Muscle layer of colon (tissue), 2 donors: ENCODE measurements around the gene BRSK2.
"Not testable (repeated sequence)": the region's sequence is repeated elsewhere in the genome, so short reads cannot be mapped to it uniquely, and the experiment has no call there.

Source experiments
- H3K27ac ChIP-seq: one replicate; pipeline ENCODE4 v1.7.0; 2013; ENCODE audit warnings: low read depth, mild to moderate bottlenecking, low read length, moderate library complexity
- H3K27me3 ChIP-seq, 2 donors: one replicate each; pipeline ENCODE4 v1.7.0; 2013; ENCODE audit warnings: low read length in 2 of 2, mild to moderate bottlenecking in 2 of 2; ENCODE audit not compliant: insufficient read depth in 2 of 2, control insufficient read depth in 1 of 2
- H3K36me3 ChIP-seq: one replicate; pipeline ENCODE4 v1.7.0; 2013; ENCODE audit warnings: mild to moderate bottlenecking, low read length; ENCODE audit not compliant: insufficient read depth
- H3K4me1 ChIP-seq: one replicate; pipeline ENCODE4 v1.7.0; 2013; ENCODE audit warnings: mild to moderate bottlenecking, low read length; ENCODE audit not compliant: insufficient read depth
- H3K4me3 ChIP-seq, 2 donors: one replicate each; pipeline ENCODE4 v1.7.0; 2013; ENCODE audit warnings: low read length in 2 of 2, low read depth in 1 of 2, mild to moderate bottlenecking in 1 of 2, moderate library complexity in 1 of 2
- H3K9ac ChIP-seq: one replicate; pipeline ENCODE4 v1.7.0; 2013; ENCODE audit warnings: low read length
- H3K9me3 ChIP-seq: one replicate; pipeline ENCODE4 v1.7.0; 2013; ENCODE audit warnings: mild to moderate bottlenecking, low read length
- donor health status: abdominal sarcoma.
- donor health status: Adenocarcinoma of cecum.

Gene BRSK2

DNA sequence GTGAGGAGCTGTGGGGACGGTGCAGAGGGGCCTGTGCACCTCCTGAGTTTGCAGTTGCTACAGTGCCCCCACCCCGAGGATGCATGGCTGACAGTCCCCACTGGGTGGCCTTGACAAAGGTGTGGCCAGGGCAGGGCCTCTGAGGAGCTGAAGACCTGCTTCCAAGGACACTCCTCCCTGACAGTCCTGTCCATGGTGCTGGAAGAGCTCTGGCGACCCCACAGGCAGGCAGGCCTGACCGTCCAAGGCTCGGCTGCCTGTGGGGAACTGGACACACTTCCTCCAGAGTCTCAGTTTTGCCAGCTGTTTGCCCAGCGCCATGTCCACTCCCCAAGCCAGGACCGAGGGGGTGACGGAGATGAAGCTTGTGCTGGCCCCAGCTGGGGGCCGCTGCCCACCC is 32.7 kb downstream of the BRSK2 start:
- no peak overlapping the region for H3K27ac ChIP-seq
- peaks cover 5% of the 10 kb centered on the region for H3K9me3 ChIP-seq
- no peak overlapping the region for H3K4me3 ChIP-seq
- H3K36me3 ChIP-seq: no peaks in the 10 kb centered on the region
- H3K9ac ChIP-seq: no peak overlapping the region
- no peaks in the 10 kb centered on the region for H3K4me1 ChIP-seq
- peaks cover 0 to 20% of the 10 kb centered on the region in 2 donors for H3K27me3 ChIP-seq

DNA sequence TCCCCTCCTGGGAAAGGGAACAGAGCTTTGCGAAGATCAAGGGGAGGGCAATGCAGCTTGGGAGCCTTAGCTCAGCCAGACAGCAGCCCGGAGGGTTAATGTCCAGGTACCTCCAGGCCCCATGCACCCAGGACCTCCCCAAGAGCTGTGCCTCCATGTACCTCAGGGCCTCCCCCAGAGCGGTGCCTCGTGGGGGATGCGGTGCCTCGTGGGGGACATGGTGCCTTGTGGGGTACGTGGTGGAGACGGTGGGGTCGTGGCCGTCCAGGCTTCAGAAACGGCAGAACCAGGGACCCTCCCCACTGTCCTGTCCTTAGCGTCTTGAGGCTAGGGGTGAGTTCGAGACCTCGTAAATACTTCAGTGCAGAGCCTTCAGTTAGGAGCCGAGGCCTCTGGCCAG is 33.2 kb downstream of the BRSK2 start:
- Histone ChIP-seq H3K27ac (no peak overlapping the region), H3K9me3 (peaks cover 5% of the 10 kb centered on the region), H3K4me1 (no peaks in the 10 kb centered on the region), H3K36me3 (no peaks in the 10 kb centered on the region), H3K9ac (no peak overlapping the region), H3K27me3 (peaks cover 0 to 20% of the 10 kb centered on the region in 2 donors), H3K4me3 (no peak overlapping the region)

DNA sequence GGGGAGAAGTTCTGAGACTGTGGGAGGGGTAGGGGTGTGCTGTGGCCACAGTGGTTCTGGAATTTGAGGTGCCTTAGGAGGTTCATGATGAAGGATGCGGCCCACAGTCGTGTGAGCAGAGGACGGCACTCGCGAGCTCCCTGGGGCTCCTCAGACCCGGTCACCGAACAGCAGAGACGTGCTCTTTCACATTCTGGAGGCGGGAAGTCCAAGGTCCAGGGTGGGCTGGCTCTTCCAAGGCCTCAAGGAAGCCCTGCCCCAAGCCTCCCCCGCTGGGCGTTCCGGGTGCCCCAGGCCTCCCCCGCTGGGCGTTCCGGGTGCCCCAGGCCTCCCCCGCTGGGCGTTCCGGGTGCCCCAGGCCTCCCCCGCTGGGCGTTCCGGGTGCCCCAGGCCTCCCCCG is 33.7 kb downstream of the BRSK2 start:
- peaks cover 0 to 20% of the 10 kb centered on the region in 2 donors for H3K27me3 ChIP-seq
- H3K9ac ChIP-seq, H3K4me1 ChIP-seq, H3K9me3 ChIP-seq, H3K4me3 ChIP-seq, H3K27ac ChIP-seq, H3K36me3 ChIP-seq: not testable (repeated sequence)

DNA sequence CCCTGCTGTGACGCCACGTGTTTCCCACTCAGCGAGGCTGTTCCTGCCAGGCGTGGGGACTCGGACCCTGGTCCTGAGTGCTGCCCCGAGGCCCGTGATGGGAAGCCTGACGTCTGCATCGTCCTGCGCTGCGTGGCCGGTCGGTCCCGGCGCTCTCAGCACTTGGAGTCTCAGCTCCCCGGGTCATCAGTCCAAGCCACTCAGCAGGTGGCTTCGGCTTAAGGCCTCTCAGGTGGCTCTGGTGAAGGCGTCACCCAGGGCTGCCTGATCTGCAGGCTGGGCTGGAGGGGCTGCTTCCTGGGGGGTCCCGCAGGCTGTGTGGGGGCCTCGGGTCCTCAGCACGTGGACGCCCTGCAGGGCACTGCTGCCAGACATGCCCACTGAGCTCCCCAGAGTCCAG is 35.3 kb downstream of the BRSK2 start:
- Histone ChIP-seq H3K27ac (no peak overlapping the region), H3K9me3 (no peaks in the 10 kb centered on the region), H3K27me3 (peaks cover 0 to 20% of the 10 kb centered on the region in 2 donors), H3K9ac (no peak overlapping the region), H3K4me1 (no peaks in the 10 kb centered on the region), H3K36me3 (no peaks in the 10 kb centered on the region), H3K4me3 (no peak overlapping the region)

DNA sequence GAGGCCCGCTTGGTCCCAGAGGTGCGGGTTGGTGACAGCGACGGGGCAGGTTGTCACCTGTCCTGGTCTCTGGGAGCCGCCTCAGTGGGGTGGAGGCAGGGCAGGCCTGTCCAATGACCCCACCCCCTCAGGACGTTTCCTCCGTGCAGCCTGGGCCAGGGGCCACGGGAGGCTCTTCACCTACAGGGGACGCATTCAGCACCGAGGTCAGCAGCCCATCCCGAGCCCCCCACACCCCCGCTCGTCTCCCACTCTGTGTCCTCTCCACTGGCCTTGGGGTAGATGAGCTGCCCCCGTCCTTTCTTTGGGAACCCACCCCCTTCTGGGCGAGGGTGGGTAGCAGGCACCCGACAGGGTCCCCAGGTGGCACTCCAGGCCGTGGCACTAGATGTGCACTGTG is 35.7 kb downstream of the BRSK2 start:
- no peak overlapping the region for H3K9ac ChIP-seq
- H3K9me3 ChIP-seq: no peaks in the 10 kb centered on the region
- no peaks in the 10 kb centered on the region for H3K4me1 ChIP-seq
- H3K4me3 ChIP-seq: no peak overlapping the region
- no peaks in the 10 kb centered on the region for H3K36me3 ChIP-seq
- peaks cover 0 to 20% of the 10 kb centered on the region in 2 donors for H3K27me3 ChIP-seq
- H3K27ac ChIP-seq: no peak overlapping the region

DNA sequence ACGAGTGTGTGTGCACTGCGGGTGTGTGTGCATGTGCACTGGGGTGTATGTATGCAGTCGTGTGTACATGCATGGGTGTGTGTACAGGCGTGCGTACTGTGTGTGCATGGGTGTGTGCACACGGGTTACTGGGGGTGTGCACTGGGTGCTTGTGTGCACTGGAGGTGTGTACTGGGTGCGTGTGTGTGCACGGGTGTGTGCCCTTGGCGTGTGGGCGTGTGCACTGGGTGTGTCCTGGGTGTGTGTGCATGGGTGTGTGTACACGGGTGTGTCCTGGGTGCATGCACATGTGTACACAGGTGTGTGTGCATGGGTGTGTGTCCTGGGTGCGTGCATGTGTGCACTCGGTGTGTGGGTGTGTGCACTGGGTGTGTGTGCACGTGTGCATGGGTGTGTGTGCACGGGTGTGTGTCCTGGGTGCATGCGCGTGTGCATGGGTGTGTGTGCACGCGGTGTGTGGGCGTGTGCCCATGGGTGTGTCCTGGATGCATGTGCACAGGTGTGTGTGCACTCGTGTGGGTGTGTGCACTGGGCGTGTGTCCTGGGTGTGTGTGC is 39.1 kb downstream of the BRSK2 start:
- Histone ChIP-seq H3K9me3 (no peaks in the 10 kb centered on the region), H3K4me3 (no peak overlapping the region), H3K4me1 (no peaks in the 10 kb centered on the region), H3K27me3 (peaks cover 0 to 20% of the 10 kb centered on the region in 2 donors), H3K36me3 (no peaks in the 10 kb centered on the region), H3K9ac (no peak overlapping the region), H3K27ac (no peak overlapping the region)

DNA sequence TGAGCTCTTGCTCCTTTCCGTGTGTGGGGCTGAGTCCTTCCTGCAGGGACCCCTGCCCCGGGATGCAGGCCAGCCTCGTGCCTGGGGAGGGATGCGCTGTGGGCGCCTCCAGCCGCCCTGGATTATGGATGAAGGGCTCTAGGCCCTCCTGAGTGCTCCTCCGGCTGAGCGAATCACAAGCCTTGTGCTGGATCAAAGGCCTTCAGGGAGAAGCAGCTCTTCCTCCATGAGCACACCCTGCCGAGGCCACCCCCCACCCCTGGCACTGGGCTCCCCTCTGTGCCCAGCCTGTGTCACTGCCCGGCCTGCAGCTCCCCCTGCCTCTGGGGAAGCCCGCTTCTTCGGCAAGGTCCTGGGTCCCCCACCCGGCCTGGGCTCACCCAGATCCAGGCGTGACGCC is 43.8 kb downstream of the BRSK2 start:
- Histone ChIP-seq H3K4me3 (no peak overlapping the region), H3K27me3 (peaks cover 0 to 35% of the 10 kb centered on the region in 2 donors), H3K27ac (no peak overlapping the region), H3K36me3 (no peaks in the 10 kb centered on the region), H3K9me3 (no peaks in the 10 kb centered on the region), H3K4me1 (no peaks in the 10 kb centered on the region), H3K9ac (no peak overlapping the region)

DNA sequence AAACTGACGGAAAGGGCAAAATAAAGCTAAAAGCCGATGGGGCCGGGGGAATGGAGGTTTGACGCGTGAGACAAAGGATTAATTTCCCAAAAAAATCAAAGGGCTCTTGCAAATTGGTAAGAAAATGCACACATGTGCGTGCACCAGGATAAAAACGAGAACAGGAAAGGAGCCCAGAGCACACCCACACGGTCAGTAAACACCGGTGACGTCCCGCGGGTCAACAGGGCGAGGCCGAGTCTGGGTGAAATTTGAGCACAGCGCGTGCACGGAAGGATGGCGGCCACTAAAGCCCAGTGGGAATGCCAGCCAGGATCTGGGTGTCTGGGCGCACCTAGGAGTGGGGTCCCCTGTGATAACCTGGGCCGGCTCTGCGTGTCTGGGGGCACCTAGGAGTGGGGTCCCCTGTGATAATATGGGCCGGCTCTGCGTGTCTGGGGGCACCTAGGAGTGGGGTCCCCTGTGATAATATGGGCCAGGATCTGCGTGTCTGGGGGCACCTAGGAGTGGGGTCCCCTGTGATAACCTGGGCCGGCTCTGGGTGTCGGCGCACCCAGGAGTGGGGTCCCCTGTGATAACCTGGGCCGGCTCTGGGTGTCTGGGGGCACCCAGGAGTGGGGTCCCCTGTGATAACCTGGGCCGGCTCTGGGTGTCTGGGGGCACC is 44.4 kb downstream of the BRSK2 start:
- no peaks in the 10 kb centered on the region for H3K9me3 ChIP-seq
- H3K36me3 ChIP-seq: no peaks in the 10 kb centered on the region
- no peak overlapping the region for H3K9ac ChIP-seq
- no peaks in the 10 kb centered on the region for H3K4me1 ChIP-seq
- no peak overlapping the region for H3K27ac ChIP-seq
- no peak overlapping the region for H3K4me3 ChIP-seq
- H3K27me3 ChIP-seq: peaks cover 0 to 41% of the 10 kb centered on the region in 2 donors

DNA sequence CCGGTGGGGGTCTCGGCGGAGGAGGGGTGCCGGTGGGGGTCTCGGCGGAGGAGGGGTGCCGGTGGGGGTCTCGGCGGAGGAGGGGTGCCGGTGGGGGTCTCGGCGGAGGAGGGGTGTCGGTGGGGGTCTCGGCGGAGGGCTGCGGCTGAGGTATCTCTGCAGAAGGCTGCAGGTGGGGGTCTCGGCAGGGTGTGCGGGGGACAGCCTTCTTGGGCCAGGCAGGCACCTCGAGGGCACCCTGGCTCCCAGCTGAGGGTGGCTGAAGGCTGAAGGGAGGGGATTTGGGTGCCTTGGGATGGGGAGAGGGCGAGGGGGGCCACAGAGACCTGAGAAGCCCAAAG is 45.7 kb downstream of the BRSK2 start:
- not testable (repeated sequence) for H3K4me3 ChIP-seq, H3K4me1 ChIP-seq, H3K36me3 ChIP-seq, H3K27ac ChIP-seq, H3K9me3 ChIP-seq, H3K9ac ChIP-seq
- peaks cover 0 to 47% of the 10 kb centered on the region in 2 donors for H3K27me3 ChIP-seq

DNA sequence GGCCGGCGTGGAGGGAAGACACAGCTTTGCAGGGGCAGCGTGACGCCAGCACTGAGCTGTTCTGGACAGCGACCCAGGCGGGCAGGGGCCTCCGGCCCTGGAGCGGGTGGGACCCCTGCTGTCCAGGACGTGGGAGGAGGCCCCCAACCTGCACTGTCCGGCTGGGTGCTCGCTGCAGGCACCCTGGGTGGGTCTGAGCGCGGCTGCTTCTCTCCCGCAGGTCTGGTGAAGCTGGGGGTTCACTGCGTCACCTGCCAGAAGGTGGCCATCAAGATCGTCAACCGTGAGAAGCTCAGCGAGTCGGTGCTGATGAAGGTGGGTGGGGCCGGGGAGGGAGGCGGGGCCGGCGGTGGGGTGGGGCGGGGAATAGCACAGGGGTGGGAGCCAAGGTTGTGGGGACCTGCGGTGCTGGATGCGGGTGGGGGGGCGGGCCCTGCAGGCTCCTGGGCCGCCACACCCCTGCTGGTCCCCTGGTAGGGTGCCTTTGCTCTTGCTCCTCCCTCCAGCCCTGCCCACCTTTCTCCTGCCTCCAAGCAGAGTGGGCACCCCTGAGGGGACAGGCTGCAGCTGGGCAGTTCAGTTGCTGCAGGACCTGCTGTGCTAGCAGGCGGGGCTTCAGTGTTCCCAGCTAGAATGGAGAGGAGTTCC is 46.2 kb downstream of the BRSK2 start:
- Histone ChIP-seq H3K36me3 (no peaks in the 10 kb centered on the region), H3K4me1 (no peaks in the 10 kb centered on the region)

DNA sequence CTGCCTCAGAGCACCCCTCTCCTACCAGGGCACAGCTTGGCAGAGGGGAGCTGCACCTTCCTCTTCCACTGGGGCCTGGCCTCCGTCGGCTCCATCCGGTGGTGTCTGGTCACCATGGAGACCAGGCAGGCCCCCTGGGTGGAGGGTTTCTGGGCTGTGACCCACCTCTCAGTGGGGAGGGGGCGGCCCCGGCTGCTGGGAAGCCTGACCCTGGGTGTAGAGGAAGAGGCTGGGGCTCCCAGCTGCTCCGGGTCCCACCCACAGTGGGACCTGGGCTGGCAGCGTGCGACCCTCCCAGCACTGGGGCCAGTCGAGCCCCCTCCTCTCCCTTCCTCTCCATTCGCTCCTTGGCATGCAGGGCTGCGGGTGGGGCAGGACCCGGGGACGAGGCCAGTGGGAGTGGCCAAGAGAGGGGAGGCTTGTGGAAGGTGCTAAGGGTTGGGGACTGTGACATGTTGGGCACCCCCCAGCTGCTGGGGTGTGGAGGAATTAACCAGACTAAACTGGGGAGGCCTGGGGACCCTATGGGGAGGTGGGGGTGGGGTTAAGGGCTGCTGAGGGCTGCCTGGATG is 46.8 kb downstream of the BRSK2 start:
- no peaks in the 10 kb centered on the region for H3K9me3 ChIP-seq
- H3K4me1 ChIP-seq: no peaks in the 10 kb centered on the region
- H3K27ac ChIP-seq: no peak overlapping the region
- no peak overlapping the region for H3K4me3 ChIP-seq
- H3K36me3 ChIP-seq: no peaks in the 10 kb centered on the region
- no peak overlapping the region for H3K9ac ChIP-seq
- peaks cover 0 to 51% of the 10 kb centered on the region in 2 donors for H3K27me3 ChIP-seq

More for the DNA sequence above, 46.2 kb downstream of the BRSK2 start:
- no peaks in the 10 kb centered on the region for H3K9me3 ChIP-seq
- H3K9ac ChIP-seq: no peak overlapping the region
- no peak overlapping the region for H3K27ac ChIP-seq
- no peak overlapping the region for H3K4me3 ChIP-seq
- peaks cover 0 to 51% of the 10 kb centered on the region in 2 donors for H3K27me3 ChIP-seq
